Endodermal cell (in vitro differentiated cells): ENCODE measurements around the gene PHLDA1. TPM values are rescaled to one million over a fixed set of nuclear protein-coding genes. Genes with fewer than 3 reads are reported as not detected.

Source experiments
- DNase-seq: peaks from one replicate; pipeline ENCODE4 v3.0.0-alpha.2; 2017
- H3K27ac ChIP-seq: 2 replicates; pipeline ENCODE4 v1.5.1; 2013; ENCODE audit warnings: mild to moderate bottlenecking, low read depth, low read length, moderate library complexity
- H3K27me3 ChIP-seq: 2 replicates; pipeline ENCODE4 v1.6.1; 2013; ENCODE audit warnings: mild to moderate bottlenecking, low read length, moderate library complexity; ENCODE audit not compliant: insufficient read depth, control insufficient read depth, poor library complexity, severe bottlenecking
- H3K36me3 ChIP-seq: 2 replicates; pipeline ENCODE4 v1.7.0; 2013; ENCODE audit warnings: mild to moderate bottlenecking, low read length, moderate library complexity; ENCODE audit not compliant: control insufficient read depth, insufficient read depth
- H3K4me1 ChIP-seq: one replicate; pipeline ENCODE4 v1.7.0; 2013; ENCODE audit warnings: low read length; ENCODE audit not compliant: control insufficient read depth, insufficient read depth
- H3K4me3 ChIP-seq: 2 replicates; pipeline ENCODE4 v1.5.1; 2013; ENCODE audit warnings: mild to moderate bottlenecking, low read length, moderate library complexity
- H3K9ac ChIP-seq: 2 replicates; pipeline ENCODE4 v1.6.1; 2013; ENCODE audit warnings: mild to moderate bottlenecking, low read length, moderate library complexity; ENCODE audit not compliant: poor library complexity, severe bottlenecking; ENCODE audit errors: extremely low read depth
- H3K9me3 ChIP-seq: 2 replicates; pipeline ENCODE4 v1.6.1; 2013; ENCODE audit warnings: mild to moderate bottlenecking, low read length, moderate library complexity; ENCODE audit not compliant: control insufficient read depth
- H3K27ac Mint-ChIP-seq: 2 replicates; pipeline ENCODE4 v1.8.0; 2020; ENCODE audit warnings: mixed read lengths
- H3K27me3 Mint-ChIP-seq: 2 replicates; pipeline ENCODE4 v1.8.0; 2021; ENCODE audit warnings: mild to moderate bottlenecking, mixed read lengths; ENCODE audit not compliant: insufficient read depth
- H3K36me3 Mint-ChIP-seq: 2 replicates; pipeline ENCODE4 v1.8.0; 2020; ENCODE audit warnings: low read depth, mixed read lengths
- H3K4me1 Mint-ChIP-seq: 2 replicates; pipeline ENCODE4 v1.8.0; 2020; ENCODE audit warnings: mixed read lengths
- H3K4me3 Mint-ChIP-seq: 2 replicates; pipeline ENCODE4 v1.8.0; 2020; ENCODE audit warnings: mild to moderate bottlenecking, moderate library complexity, mixed read lengths
- H3K9me3 Mint-ChIP-seq: 2 replicates; pipeline ENCODE4 v1.8.0; 2020; ENCODE audit warnings: mild to moderate bottlenecking, mixed read lengths
- CTCF ChIP-seq: fragments of 200-600 bp; sonication (generic); conservative IDR thresholded peaks from 2 replicates; pipeline ENCODE4 v1.5.0; 2021; ENCODE audit warnings: antibody characterized with exemption, mild to moderate bottlenecking
- WGBS, 2 experiments: methylation state at CpG; one replicate each; pipeline versions ENCODE4 v1.1.5 to v1.1.7; 2013; ENCODE audit warnings: missing lambda C conversion rate in 2 of 2, mixed read lengths in 1 of 2; ENCODE audit not compliant: insufficient coverage in 1 of 2, insufficient read length in 1 of 2; 5-methylcytosine and 5-hydroxymethylcytosine counted together
- total RNA-seq, 2 donors: library from RNA; stranded (reverse); fragmentation: NEBNext Ultra II Directional in 1 of 2; extraction: Animal tissue kit (Norgen Biotek cat#: 25700) in 1 of 2; gene quantifications; 2 replicates in 1 of 2; 3 replicates in 1 of 2; pipeline ENCODE4 v1.2.1, GENCODE V29; 2021

The PHLDA1 gene
- total RNA-seq, 2 donors from 2014 or later: 3.7 to 16.2 TPM

GRCh38 chr12:76043377-76043776 is 11.8 kb upstream of the PHLDA1 start:
- peaks cover 34% of the 10 kb centered on the region for H3K36me3 Mint-ChIP-seq
- H3K36me3 ChIP-seq: peaks cover 53% of the 10 kb centered on the region
- no peak overlapping the region for H3K9ac ChIP-seq
- no peak overlapping the region for H3K27ac Mint-ChIP-seq
- peaks cover 19% of the 10 kb centered on the region for H3K4me1 Mint-ChIP-seq
- no peaks in the 10 kb centered on the region for H3K9me3 ChIP-seq
- no peak overlapping the region for H3K27ac ChIP-seq
- H3K4me3 Mint-ChIP-seq: no peak overlapping the region
- H3K4me3 ChIP-seq: no peak overlapping the region
- no peak for DNase-seq
- WGBS, 2 experiments: 97 to 100% methylated on average over 3 to 4 of the region's 4 CpGs
- TF ChIP-seq CTCF: no peak
- no peaks in the 10 kb centered on the region for H3K27me3 ChIP-seq
- H3K9me3 Mint-ChIP-seq: no peaks in the 10 kb centered on the region
- no peaks in the 10 kb centered on the region for H3K27me3 Mint-ChIP-seq
- no peaks in the 10 kb centered on the region for H3K4me1 ChIP-seq

- Mint-ChIP-seq H3K9me3 (no peaks in the 10 kb centered on the region), H3K36me3 (peaks cover 33% of the 10 kb centered on the region), H3K4me3 (no peak overlapping the region), H3K27me3 (no peaks in the 10 kb centered on the region), H3K27ac (peak overlapping the region; percentile 23), H3K4me1 (peaks cover 31% of the 10 kb centered on the region)
- Histone ChIP-seq H3K27me3 (no peaks in the 10 kb centered on the region), H3K9ac (no peak overlapping the region), H3K36me3 (peaks cover 41% of the 10 kb centered on the region), H3K27ac (no peak overlapping the region), H3K9me3 (no peaks in the 10 kb centered on the region), H3K4me1 (no peaks in the 10 kb centered on the region), H3K4me3 (no peak overlapping the region)
- no peak for DNase-seq
- WGBS, 2 experiments: 88 to 100% methylated on average over 2 of the region's 2 CpGs
- no peak for TF ChIP-seq CTCF
These were observed 10.6 kb upstream of the PHLDA1 start for GRCh38 chr12:76042147-76042546.

GRCh38 chr12:76041406-76041805 is 9.8 kb upstream of the PHLDA1 start:
- Mint-ChIP-seq H3K4me1 (peaks cover 32% of the 10 kb centered on the region), H3K9me3 (no peaks in the 10 kb centered on the region), H3K27me3 (no peaks in the 10 kb centered on the region), H3K27ac (no peak overlapping the region), H3K4me3 (no peak overlapping the region), H3K36me3 (peaks cover 27% of the 10 kb centered on the region)
- Histone ChIP-seq H3K27me3 (no peaks in the 10 kb centered on the region), H3K36me3 (peaks cover 35% of the 10 kb centered on the region), H3K27ac (no peak overlapping the region), H3K9me3 (no peaks in the 10 kb centered on the region), H3K4me3 (no peak overlapping the region), H3K9ac (no peak overlapping the region), H3K4me1 (no peaks in the 10 kb centered on the region)
- 97 to 100% methylated on average over 2 of the region's 2 CpGs for WGBS, 2 experiments
- DNase-seq: peak; percentile 52
- TF ChIP-seq CTCF: no peak
